ENCODE results near the gene TMEM53. TPM values are rescaled to one million over a fixed set of nuclear protein-coding genes. Genes with fewer than 3 reads are reported as not detected.

Gene TMEM53
- total RNA-seq, 1 experiment from 2014 or later, result 6.2 TPM

DNA sequence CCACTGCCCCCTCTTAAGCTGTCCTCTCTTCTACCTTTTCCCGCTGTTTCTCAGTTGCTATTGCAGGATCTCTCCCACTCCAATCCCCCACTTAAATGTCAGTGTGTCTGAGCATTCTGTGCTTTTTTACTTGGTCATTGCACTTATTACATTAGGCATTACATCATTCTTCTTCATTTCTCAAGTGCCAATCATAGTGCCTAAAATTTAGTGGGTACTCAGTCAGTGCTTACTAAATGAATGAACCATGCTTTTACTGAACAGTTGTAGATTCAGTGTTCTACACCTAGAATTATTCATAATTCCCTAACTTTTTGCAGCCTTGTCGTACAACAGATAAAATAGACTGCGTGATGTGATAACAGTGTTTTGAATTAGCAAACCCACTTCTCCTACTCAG lies 19.6 kb upstream of the TMEM53 start:
- Histone ChIP-seq H3K79me2 (ENCODE audit: insufficient read depth, low read length) (no peaks in the 10 kb centered on the region), H3K4ac (ENCODE audit: low read depth, low read length) (no peak overlapping the region), H4K5ac (ENCODE audit: insufficient read length, low read depth, low read length) (no peak overlapping the region), H4K91ac (ENCODE audit: insufficient read length, low read depth, low read length) (no peak overlapping the region), H3K56ac (ENCODE audit: insufficient read length, low read depth, low read length) (no peak overlapping the region), H4K8ac (replicated peaks; ENCODE audit: insufficient read length, low read depth, low read length) (no peak overlapping the region), H2BK120ac (ENCODE audit: low read depth, low read length, poor library complexity, severe bottlenecking) (no peak overlapping the region), H3K18ac (ENCODE audit: insufficient read length, low read depth, low read length) (no peak overlapping the region), H3K9me3 (ENCODE audit: control insufficient read depth, low read depth, low read length) (no peaks in the 10 kb centered on the region), H2BK15ac (ENCODE audit: low read depth, low read length) (no peak overlapping the region), H3K27ac (ENCODE audit: insufficient read length, low read depth, low read length) (no peak overlapping the region), H2BK12ac (ENCODE audit: insufficient read length, low read depth, low read length) (no peak overlapping the region), H2BK20ac (ENCODE audit: low read depth, low read length, poor library complexity, severe bottlenecking) (no peak overlapping the region), H3K14ac (ENCODE audit: insufficient read depth, low read length) (no peak overlapping the region), H2AK5ac (ENCODE audit: insufficient read length, low read length) (no peak overlapping the region), H3K4me2 (ENCODE audit: insufficient read depth, insufficient read length, low read length) (no peak overlapping the region), H3K79me1 (ENCODE audit: insufficient read depth, low read depth, low read length, poor library complexity, severe bottlenecking) (no peaks in the 10 kb centered on the region), H3K27me3 (ENCODE audit: insufficient read depth, low read length) (no peaks in the 10 kb centered on the region), H2BK5ac (ENCODE audit: insufficient read length, low read length) (no peak overlapping the region), H3K23me2 (ENCODE audit: insufficient read length, low read depth, low read length, poor library complexity, severe bottlenecking) (no peaks in the 10 kb centered on the region), H3K9ac (ENCODE audit: extremely low read depth, insufficient read length, low read length) (no peak overlapping the region), H3T11ph (ENCODE audit: low read length) (no peak overlapping the region), H3K4me1 (ENCODE audit: insufficient read depth, low read length) (peaks cover 2% of the 10 kb centered on the region; the same call in 1 of the 2 replicates), H3K23ac (ENCODE audit: insufficient read length, low read depth, low read length) (no peak overlapping the region), H4K20me1 (ENCODE audit: control insufficient read depth, insufficient read depth, insufficient read length) (no peaks in the 10 kb centered on the region), H2AFZ (ENCODE audit: low read length) (no peak overlapping the region)
- H3K27me3 Mint-ChIP-seq (ENCODE audit: low read depth), result peaks cover 5% of the 10 kb centered on the region
- TF ChIP-seq CTCF (conservative IDR thresholded peaks at IDR 0.05), result no peak
- no CpG with 5 or more reads among the region's 3 CpGs for WGBS (ENCODE audit: extremely low coverage, insufficient read length, low lambda C conversion rate)
- no peak overlapping the region for H3K4me3 Mint-ChIP-seq
- H3K9me3 Mint-ChIP-seq, result no peaks in the 10 kb centered on the region
- H3K27ac Mint-ChIP-seq, result no peak overlapping the region; a peak in 1 of 7 replicates
- no peaks in the 10 kb centered on the region for H3K36me3 Mint-ChIP-seq (ENCODE audit: insufficient read depth in 1 of 3, low read depth in 3 of 3)
- no peak for DNase-seq
- H3K4me1 Mint-ChIP-seq, result peaks cover 9 to 10% of the 10 kb centered on the region in 2 experiments
